ENCODE data around the gene STC2. TPM values are rescaled to one million over a fixed set of nuclear protein-coding genes. Genes with fewer than 3 reads are reported as not detected.

STC2 gene
- total RNA-seq, 1 experiment from 2014 or later, result 57.0 TPM

DNA sequence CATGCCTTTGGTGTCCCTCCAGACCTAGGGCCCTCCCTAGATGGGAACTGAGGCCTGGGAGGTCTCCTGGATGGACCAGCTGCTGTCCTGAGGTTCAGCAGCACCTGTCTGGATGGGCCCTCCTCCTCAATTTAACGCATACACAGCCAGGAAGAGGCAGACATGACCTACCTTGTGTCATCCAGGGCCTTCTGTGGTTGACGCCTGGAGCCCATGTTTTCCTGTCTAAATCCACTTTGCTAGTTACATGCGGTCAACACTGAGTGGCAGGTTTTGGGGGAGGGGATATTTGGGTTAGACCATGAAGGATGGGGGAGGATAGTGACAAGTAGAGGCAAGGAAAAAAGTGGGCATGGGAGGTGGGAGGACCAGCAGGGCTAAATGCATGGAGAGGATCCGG, 3.1 kb upstream of the STC2 start (continued):
- TF ChIP-seq, protein P1, sequence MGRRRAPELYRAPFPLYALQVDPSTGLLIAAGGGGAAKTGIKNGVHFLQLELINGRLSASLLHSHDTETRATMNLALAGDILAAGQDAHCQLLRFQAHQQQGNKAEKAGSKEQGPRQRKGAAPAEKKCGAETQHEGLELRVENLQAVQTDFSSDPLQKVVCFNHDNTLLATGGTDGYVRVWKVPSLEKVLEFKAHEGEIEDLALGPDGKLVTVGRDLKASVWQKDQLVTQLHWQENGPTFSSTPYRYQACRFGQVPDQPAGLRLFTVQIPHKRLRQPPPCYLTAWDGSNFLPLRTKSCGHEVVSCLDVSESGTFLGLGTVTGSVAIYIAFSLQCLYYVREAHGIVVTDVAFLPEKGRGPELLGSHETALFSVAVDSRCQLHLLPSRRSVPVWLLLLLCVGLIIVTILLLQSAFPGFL (CRISPR knock-in tag; IDR thresholded peaks at IDR 0.05; ENCODE audit: borderline replicate concordance), result no peak
- TF ChIP-seq, protein P2, sequence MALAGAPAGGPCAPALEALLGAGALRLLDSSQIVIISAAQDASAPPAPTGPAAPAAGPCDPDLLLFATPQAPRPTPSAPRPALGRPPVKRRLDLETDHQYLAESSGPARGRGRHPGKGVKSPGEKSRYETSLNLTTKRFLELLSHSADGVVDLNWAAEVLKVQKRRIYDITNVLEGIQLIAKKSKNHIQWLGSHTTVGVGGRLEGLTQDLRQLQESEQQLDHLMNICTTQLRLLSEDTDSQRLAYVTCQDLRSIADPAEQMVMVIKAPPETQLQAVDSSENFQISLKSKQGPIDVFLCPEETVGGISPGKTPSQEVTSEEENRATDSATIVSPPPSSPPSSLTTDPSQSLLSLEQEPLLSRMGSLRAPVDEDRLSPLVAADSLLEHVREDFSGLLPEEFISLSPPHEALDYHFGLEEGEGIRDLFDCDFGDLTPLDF (CRISPR knock-in tag; IDR thresholded peaks at IDR 0.05), result no peak
- TF ChIP-seq OVOL2 (CRISPR knock-in tag; IDR thresholded peaks at IDR 0.05; ENCODE audit: borderline replicate concordance), result no peak
- TF ChIP-seq, protein P3, sequence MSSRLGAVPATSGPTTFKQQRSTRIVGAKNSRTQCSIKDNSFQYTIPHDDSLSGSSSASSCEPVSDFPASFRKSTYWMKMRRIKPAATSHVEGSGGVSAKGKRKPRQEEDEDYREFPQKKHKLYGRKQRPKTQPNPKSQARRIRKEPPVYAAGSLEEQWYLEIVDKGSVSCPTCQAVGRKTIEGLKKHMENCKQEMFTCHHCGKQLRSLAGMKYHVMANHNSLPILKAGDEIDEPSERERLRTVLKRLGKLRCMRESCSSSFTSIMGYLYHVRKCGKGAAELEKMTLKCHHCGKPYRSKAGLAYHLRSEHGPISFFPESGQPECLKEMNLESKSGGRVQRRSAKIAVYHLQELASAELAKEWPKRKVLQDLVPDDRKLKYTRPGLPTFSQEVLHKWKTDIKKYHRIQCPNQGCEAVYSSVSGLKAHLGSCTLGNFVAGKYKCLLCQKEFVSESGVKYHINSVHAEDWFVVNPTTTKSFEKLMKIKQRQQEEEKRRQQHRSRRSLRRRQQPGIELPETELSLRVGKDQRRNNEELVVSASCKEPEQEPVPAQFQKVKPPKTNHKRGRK (CRISPR knock-in tag; IDR thresholded peaks at IDR 0.05; ENCODE audit: borderline replicate concordance), result no peak
- no peak for TF ChIP-seq KAT7 (CRISPR knock-in tag; IDR thresholded peaks at IDR 0.05; ENCODE audit: borderline replicate concordance)
- TF ChIP-seq ZNF263 (CRISPR knock-in tag; IDR thresholded peaks at IDR 0.05; ENCODE audit: low read depth), result no peak
- no peak for TF ChIP-seq ZNF671 (CRISPR knock-in tag; IDR thresholded peaks at IDR 0.05)
- no peak for TF ChIP-seq ZNF219 (CRISPR knock-in tag; IDR thresholded peaks at IDR 0.05; ENCODE audit: borderline replicate concordance)

DNA sequence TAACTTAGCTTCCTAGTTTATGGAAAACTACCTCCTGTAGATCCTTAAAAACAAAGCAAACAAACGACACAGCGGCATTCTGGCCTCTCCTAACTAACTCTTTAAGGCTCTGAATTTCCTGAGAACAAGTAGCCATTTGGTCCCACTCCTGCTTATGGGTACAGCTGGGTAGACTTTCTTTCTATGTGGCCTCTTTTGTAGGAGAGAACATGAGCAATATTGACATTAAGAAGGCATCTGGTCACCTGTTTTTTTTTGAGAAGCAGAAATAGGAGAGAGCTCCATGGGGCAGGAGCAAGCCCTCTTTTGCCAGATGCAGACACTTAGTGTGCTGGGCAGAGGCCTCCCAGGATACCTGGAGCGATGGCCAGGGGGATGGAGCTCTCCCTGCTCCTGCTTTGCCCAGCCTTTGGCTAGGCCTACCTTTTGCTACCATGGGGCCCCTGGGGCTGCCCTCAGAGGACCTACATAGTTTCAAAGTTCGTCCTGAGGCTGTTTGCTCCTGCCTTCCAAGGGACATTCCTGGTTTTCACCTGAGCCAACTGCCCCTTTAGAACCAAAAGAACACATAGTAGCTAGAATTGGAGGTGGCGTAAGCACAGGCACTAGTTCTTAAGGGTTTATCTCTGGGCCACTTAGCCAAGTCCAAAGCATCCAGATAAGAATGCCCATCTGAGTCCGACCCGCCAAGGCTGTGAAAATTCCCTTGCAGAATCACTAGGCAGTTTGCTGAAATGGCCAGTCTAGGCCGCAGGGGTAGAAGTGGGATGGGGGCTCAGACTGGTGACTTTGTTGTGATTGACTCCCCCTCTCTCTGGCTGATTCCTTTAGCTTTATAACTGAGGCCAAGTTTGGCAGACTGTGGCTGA, 2.4 kb upstream of the STC2 start:
- ATAC-seq, result no peak
- peaks cover 10% of the 10 kb centered on the region for H3K36me3 Mint-ChIP-seq
- DNase-seq (ENCODE audit: low spot score), result no peak
- H3K4me1 Mint-ChIP-seq, result peaks cover 39% of the 10 kb centered on the region
- ChIA-PET POLR2A (interaction anchor here (0.6 to 5.3 kb wide), 7 partner anchors 8 to 347 kb away, joined by 3 to 79 read pairs (median 6); partner anchors contain the start of gene ATP6V0E1), CTCF (interaction anchor here (0.6 to 8.1 kb wide), 11 partner anchors 10 to 987 kb away, joined by 3 to 169 read pairs (median 4); no protein-coding TSS in a partner anchor)
- peaks cover 8% of the 10 kb centered on the region for H3K27me3 Mint-ChIP-seq (ENCODE audit: low read depth)
- TF ChIP-seq, protein P4, sequence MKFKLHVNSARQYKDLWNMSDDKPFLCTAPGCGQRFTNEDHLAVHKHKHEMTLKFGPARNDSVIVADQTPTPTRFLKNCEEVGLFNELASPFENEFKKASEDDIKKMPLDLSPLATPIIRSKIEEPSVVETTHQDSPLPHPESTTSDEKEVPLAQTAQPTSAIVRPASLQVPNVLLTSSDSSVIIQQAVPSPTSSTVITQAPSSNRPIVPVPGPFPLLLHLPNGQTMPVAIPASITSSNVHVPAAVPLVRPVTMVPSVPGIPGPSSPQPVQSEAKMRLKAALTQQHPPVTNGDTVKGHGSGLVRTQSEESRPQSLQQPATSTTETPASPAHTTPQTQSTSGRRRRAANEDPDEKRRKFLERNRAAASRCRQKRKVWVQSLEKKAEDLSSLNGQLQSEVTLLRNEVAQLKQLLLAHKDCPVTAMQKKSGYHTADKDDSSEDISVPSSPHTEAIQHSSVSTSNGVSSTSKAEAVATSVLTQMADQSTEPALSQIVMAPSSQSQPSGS (CRISPR knock-in tag; IDR thresholded peaks at IDR 0.05; ENCODE audit: borderline replicate concordance, low read depth), result no peak
- peak; percentile 78 for TF ChIP-seq GABPB1 (CRISPR knock-in tag; IDR thresholded peaks at IDR 0.05)
- TF ChIP-seq, protein P5, sequence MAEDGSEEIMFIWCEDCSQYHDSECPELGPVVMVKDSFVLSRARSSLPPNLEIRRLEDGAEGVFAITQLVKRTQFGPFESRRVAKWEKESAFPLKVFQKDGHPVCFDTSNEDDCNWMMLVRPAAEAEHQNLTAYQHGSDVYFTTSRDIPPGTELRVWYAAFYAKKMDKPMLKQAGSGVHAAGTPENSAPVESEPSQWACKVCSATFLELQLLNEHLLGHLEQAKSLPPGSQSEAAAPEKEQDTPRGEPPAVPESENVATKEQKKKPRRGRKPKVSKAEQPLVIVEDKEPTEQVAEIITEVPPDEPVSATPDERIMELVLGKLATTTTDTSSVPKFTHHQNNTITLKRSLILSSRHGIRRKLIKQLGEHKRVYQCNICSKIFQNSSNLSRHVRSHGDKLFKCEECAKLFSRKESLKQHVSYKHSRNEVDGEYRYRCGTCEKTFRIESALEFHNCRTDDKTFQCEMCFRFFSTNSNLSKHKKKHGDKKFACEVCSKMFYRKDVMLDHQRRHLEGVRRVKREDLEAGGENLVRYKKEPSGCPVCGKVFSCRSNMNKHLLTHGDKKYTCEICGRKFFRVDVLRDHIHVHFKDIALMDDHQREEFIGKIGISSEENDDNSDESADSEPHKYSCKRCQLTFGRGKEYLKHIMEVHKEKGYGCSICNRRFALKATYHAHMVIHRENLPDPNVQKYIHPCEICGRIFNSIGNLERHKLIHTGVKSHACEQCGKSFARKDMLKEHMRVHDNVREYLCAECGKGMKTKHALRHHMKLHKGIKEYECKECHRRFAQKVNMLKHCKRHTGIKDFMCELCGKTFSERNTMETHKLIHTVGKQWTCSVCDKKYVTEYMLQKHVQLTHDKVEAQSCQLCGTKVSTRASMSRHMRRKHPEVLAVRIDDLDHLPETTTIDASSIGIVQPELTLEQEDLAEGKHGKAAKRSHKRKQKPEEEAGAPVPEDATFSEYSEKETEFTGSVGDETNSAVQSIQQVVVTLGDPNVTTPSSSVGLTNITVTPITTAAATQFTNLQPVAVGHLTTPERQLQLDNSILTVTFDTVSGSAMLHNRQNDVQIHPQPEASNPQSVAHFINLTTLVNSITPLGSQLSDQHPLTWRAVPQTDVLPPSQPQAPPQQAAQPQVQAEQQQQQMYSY (CRISPR knock-in tag; IDR thresholded peaks at IDR 0.05), result peak; percentile 36; the same call in 1 of the 2 replicates
- H3K9me3 Mint-ChIP-seq, result 0 out of 2 replicates have a peak, but pooled peaks cover 3% of the 10 kb centered on the region
- H3K4me3 Mint-ChIP-seq, result peak overlapping the region; percentile 67
- H3K27ac Mint-ChIP-seq, result peak overlapping the region; percentile 23; the same call in 1 of the 2 replicates

Data from WTC11 (cell line).